AG04449 (cell line): Measurements from ENCODE around the gene MGRN1.

ENCODE experiments used
- CTCF ChIA-PET: fragments of 350-600 bp; formaldehyde crosslinking; extraction: SDS; loops from one replicate; lab custom pipeline; 2021; ENCODE audit warnings: antibody characterized with exemption; lab: Yijun Ruan, JAX
- POLR2A ChIA-PET: fragments of 400-600, 350-600 bp; formaldehyde crosslinking; extraction: SDS; loops from one replicate; lab custom pipeline; 2020; ENCODE audit warnings: antibody characterized with exemption, inconsistent platforms; lab: Yijun Ruan, JAX
- DNase-seq: peaks from one replicate; pipeline ENCODE4 v3.0.0-alpha.2; 2010; ENCODE audit warnings: low read depth, low spot score
- H3K4me3 ChIP-seq: 2 replicates; pipeline ENCODE4 v1.5.1; 2011; ENCODE audit warnings: low read depth, mild to moderate bottlenecking, control low read depth, low read length
- CTCF ChIP-seq: IDR thresholded peaks from one replicate; pipeline ENCODE4 v1.5.1; 2011; ENCODE audit warnings: mild to moderate bottlenecking, moderate library complexity, low read length, control low read depth, inconsistent platforms; ENCODE audit not compliant: insufficient read depth; ENCODE audit errors: missing control alignments

Gene MGRN1

GRCh38 chr16:4696905-4697847, 72.5 kb downstream of the MGRN1 start:
- CTCF ChIA-PET = interaction anchor here (1.6 to 4.5 kb wide), 2 partner anchors 258 to 259 kb away, joined by 6 to 20 read pairs; no protein-coding TSS in a partner anchor
- POLR2A ChIA-PET = no interaction called here
- no peak for TF ChIP-seq CTCF
- no peak overlapping the region for H3K4me3 ChIP-seq
- no peak for DNase-seq

GRCh38 chr16:4697848-4698291, 73.2 kb downstream of the MGRN1 start:
- POLR2A ChIA-PET = interaction anchor here (0.9 kb wide), 1 partner anchor 37 kb away, joined by 4 read pairs; the partner anchor contains the start of gene DNAAF8
- no peak overlapping the region for H3K4me3 ChIP-seq
- no peak for TF ChIP-seq CTCF
- CTCF ChIA-PET = interaction anchor here (1.6 kb wide), 1 partner anchor 258 kb away, joined by 6 read pairs; no protein-coding TSS in a partner anchor
- DNase-seq = no peak

- POLR2A ChIA-PET = interaction anchor here (0.9 kb wide), 1 partner anchor 36 kb away, joined by 4 read pairs; the partner anchor contains the start of gene DNAAF8
- CTCF ChIA-PET = interaction anchor here (1.6 kb wide), 1 partner anchor 258 kb away, joined by 6 read pairs; no protein-coding TSS in a partner anchor
- no peak overlapping the region for H3K4me3 ChIP-seq
- no peak for DNase-seq
- no peak for TF ChIP-seq CTCF
These were observed 73.9 kb downstream of the MGRN1 start for GRCh38 chr16:4698321-4699045.

GRCh38 chr16:4699046-4699556, 74.5 kb downstream of the MGRN1 start:
- TF ChIP-seq CTCF = no peak
- ChIA-PET POLR2A (no interaction called here), CTCF (interaction anchor here (1.5 kb wide), 1 partner anchor 257 kb away, joined by 4 read pairs; no protein-coding TSS in a partner anchor)
- H3K4me3 ChIP-seq = no peak overlapping the region
- no peak for DNase-seq

DNA sequence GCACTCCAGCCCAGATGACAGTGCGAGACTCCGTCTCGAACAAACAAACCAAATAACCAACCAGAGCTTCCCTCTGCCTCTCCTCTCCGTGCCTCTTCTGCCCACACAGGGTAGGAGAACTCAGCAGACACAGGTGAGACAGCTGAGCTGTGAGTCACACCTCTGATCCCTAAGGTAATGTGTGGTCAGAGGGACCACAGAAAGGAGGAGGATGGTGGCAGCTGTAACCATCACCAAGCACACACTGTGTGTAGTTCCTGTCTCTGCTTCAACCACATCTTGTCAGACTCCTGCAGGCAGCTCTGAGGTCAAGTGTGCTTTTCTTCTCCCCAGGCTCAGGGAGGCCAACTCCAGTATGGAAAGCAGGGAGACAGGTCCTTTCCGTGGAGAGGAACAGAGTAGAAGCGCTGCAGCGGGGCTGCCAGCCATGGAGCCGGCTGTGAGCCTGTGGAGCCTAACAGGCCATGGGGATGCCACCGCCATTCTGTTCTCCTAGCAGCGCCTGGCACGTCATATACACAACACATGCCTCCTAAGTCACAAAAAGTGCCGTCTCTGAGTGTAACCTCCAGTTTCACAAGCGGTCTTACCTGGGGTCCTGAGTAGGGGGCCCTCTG, 75.9 kb downstream of the MGRN1 start:
- ChIA-PET POLR2A (no interaction called here), CTCF (interaction anchor here (1.4 to 1.5 kb wide), 2 partner anchors 10 to 255 kb away, joined by 4 read pairs; no protein-coding TSS in a partner anchor)
- DNase-seq = no peak
- H3K4me3 ChIP-seq = no peak overlapping the region
- TF ChIP-seq CTCF = no peak
